Measurements from ENCODE around the gene KRT74. TPM values are rescaled to one million over a fixed set of nuclear protein-coding genes. Genes with fewer than 3 reads are reported as not detected.
A peak's percentile ranks its signal among the peaks of the same experiment; 100 is the strongest.

Gene KRT74
- total RNA-seq, 2 donors from 2014 or later: 0.05 to 0.45 TPM

DNA sequence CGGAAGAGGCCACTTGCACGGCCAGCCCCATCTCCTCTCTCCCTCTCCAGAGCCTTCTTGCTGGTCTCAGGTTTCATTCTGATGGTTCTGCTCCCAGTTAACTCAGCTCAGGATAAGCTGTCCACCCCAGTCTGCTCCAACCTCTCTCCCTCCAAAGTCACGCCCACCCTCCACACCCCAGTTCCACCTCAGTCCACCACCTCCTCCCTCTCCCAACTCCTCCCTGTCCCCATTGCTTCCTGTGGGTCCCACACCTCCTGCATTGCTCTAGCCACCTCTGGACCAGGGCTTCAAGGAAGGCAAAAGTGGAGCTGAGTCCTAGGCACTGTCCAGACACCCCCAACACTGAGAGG lies 33.8 kb downstream of the KRT74 start:
- Histone ChIP-seq H3K36me3 (no peaks in the 10 kb centered on the region), H3K9me3 (no peaks in the 10 kb centered on the region), H3K4me1 (replicated peaks) (no peaks in the 10 kb centered on the region), H3K27me3 (replicated peaks; ENCODE audit: insufficient read depth) (no peaks in the 10 kb centered on the region), H3K4me3 (no peak overlapping the region), H3K27ac (peak overlapping the region; percentile 59 to 64)
- 82% methylated on average over 3 of the region's 3 CpGs for WGBS
- intact Hi-C loops (cut with DNase I): no loop called here
- no peak for DNase-seq (ENCODE audit: low spot score)
- TF ChIP-seq POLR2AphosphoS5 (IDR thresholded peaks at IDR 0.05): no peak
- no peak for TF ChIP-seq POLR2A (IDR thresholded peaks at IDR 0.05)
- TF ChIP-seq, protein P1, sequence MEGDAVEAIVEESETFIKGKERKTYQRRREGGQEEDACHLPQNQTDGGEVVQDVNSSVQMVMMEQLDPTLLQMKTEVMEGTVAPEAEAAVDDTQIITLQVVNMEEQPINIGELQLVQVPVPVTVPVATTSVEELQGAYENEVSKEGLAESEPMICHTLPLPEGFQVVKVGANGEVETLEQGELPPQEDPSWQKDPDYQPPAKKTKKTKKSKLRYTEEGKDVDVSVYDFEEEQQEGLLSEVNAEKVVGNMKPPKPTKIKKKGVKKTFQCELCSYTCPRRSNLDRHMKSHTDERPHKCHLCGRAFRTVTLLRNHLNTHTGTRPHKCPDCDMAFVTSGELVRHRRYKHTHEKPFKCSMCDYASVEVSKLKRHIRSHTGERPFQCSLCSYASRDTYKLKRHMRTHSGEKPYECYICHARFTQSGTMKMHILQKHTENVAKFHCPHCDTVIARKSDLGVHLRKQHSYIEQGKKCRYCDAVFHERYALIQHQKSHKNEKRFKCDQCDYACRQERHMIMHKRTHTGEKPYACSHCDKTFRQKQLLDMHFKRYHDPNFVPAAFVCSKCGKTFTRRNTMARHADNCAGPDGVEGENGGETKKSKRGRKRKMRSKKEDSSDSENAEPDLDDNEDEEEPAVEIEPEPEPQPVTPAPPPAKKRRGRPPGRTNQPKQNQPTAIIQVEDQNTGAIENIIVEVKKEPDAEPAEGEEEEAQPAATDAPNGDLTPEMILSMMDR (IDR thresholded peaks at IDR 0.05): no peak

DNA sequence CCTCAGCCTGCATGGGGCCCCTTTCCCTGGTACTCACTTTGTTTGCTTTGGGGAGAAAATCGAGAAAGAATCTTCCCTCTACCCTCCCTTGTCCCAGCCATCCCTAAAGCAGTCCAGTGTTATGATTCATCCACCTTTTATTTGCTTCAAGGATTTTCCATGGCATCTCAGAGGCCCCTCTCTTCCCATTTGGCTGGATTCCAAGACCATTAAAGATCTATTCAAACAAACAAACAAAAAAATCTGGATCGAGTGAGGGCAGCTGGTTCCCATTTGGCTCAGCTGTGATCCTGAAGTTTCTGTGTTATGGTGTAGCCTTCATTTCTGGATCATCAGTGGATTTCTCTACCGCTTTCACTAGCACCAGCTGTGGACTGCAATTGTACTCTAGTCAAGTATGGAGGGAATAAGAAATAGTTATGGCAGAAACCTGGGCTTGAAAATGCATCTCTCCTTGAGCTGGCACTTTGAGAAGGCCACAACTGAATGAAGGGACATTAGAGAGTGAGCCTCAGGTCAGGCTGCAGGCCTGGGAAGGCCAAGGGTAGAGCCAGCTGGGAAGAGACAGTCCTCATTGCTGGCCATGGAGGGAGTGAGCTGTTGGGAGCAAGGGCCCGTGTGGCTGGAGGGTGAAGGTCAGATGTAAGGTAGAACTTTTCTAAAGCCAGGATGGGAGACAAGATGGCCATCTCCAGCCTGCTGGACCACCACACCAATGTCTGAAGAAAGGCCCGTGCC lies 34.4 kb downstream of the KRT74 start:
- intact Hi-C loops (cut with DNase I): no loop called here
- WGBS: 36% methylated on average over 5 of the region's 5 CpGs
- Histone ChIP-seq H3K27ac (peak overlapping the region; percentile 59 to 64), H3K4me3 (no peak overlapping the region), H3K4me1 (replicated peaks) (no peaks in the 10 kb centered on the region), H3K27me3 (replicated peaks; ENCODE audit: insufficient read depth) (no peaks in the 10 kb centered on the region), H3K36me3 (no peaks in the 10 kb centered on the region), H3K9me3 (no peaks in the 10 kb centered on the region)
- peak; percentile 86 for TF ChIP-seq POLR2AphosphoS5 (IDR thresholded peaks at IDR 0.05)
- no peak for TF ChIP-seq POLR2A (IDR thresholded peaks at IDR 0.05)
- TF ChIP-seq, protein P1 (IDR thresholded peaks at IDR 0.05): no peak
- DNase-seq (ENCODE audit: low spot score): peak; percentile 25

DNA sequence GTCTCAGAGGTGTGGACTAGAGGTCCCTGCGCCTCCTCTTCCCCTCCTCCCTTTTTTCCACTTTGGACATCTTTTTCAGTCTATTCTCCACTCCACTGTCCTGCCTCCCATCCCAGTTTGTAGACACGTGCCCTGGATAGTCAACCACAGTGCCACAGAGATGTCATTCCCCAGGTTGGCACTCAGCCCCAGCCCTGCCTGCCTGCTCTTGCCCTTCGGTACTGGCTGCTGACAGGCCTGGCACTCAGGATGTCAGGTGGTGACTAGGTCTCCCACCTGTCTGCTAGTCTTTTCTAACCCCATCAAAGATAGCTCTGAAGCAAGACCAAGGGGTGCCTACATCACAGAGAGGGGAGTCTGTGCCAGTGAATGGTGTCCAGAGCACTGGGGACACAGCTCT lies 36.5 kb downstream of the KRT74 start:
- Histone ChIP-seq H3K4me1 (replicated peaks) (no peaks in the 10 kb centered on the region), H3K4me3 (no peak overlapping the region), H3K27ac (no peak overlapping the region), H3K36me3 (no peaks in the 10 kb centered on the region), H3K9me3 (no peaks in the 10 kb centered on the region), H3K27me3 (replicated peaks; ENCODE audit: insufficient read depth) (no peaks in the 10 kb centered on the region)
- peak; percentile 66 for DNase-seq (ENCODE audit: low spot score)
- intact Hi-C loops (cut with DNase I): no loop called here
- TF ChIP-seq, protein P1 (IDR thresholded peaks at IDR 0.05): no peak
- TF ChIP-seq POLR2AphosphoS5 (IDR thresholded peaks at IDR 0.05): peak; percentile 49
- WGBS: 58% methylated on average over 3 of the region's 3 CpGs

DNA sequence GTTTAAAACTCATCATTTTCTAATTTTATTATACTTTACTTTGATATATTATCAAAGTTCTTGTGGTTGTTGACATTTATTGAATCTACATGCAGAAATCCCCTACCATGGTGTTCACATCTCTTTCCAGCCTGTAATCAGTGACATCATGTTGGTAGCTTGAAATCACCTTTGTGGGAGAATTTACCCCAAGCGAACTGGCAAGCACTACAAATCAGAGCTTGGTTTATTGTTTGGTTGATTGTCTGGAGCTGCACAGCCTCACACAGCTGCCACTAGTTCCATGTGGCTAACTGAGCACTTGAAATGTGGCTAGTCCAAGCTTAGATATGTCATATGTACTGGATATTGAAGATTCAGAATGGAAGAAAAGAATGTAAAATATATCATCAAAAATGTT lies 38.1 kb downstream of the KRT74 start:
- no peak for TF ChIP-seq POLR2A (IDR thresholded peaks at IDR 0.05)
- no peak for TF ChIP-seq POLR2AphosphoS5 (IDR thresholded peaks at IDR 0.05)
- TF ChIP-seq, protein P1 (IDR thresholded peaks at IDR 0.05): no peak
- Histone ChIP-seq H3K27me3 (replicated peaks; ENCODE audit: insufficient read depth) (no peaks in the 10 kb centered on the region), H3K36me3 (no peaks in the 10 kb centered on the region), H3K4me3 (no peak overlapping the region), H3K4me1 (replicated peaks) (no peaks in the 10 kb centered on the region), H3K9me3 (no peaks in the 10 kb centered on the region), H3K27ac (no peak overlapping the region)
- 92% methylated on average over 1 of the region's 1 CpG for WGBS
- intact Hi-C loops (cut with DNase I): no loop called here
- DNase-seq (ENCODE audit: low spot score): no peak

DNA sequence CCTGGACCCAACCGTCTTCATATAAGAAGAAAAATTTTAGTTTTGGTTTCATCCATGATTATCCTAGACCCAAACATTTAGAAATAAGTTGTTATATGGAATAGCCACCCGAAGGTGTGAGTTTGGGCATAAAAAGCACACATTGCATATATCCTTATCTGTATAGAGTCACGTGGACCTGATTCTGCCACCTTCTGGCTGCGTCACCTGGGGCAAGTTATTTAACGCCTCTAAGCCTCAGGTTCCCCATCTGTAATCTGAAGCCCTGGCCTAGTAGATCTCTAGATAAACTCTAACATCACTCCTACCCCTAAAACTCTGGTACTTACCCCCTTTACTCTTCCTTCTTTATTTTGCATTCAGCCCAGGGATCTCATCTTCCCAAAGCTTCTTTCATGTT lies 39.2 kb downstream of the KRT74 start:
- WGBS: 96% methylated on average over 5 of the region's 5 CpGs
- no peak for TF ChIP-seq POLR2AphosphoS5 (IDR thresholded peaks at IDR 0.05)
- TF ChIP-seq, protein P1 (IDR thresholded peaks at IDR 0.05): no peak
- TF ChIP-seq POLR2A (IDR thresholded peaks at IDR 0.05): no peak
- no peaks in the 10 kb centered on the region for H3K4me1 ChIP-seq (replicated peaks)
- H3K36me3 ChIP-seq: no peaks in the 10 kb centered on the region
- no peak overlapping the region for H3K27ac ChIP-seq
- H3K4me3 ChIP-seq: no peak overlapping the region
- no peak for DNase-seq (ENCODE audit: low spot score)
- intact Hi-C loops (cut with DNase I): no loop called here
- H3K9me3 ChIP-seq: no peaks in the 10 kb centered on the region
- no peaks in the 10 kb centered on the region for H3K27me3 ChIP-seq (replicated peaks; ENCODE audit: insufficient read depth)
